H9 (cell line): ENCODE data around the gene NALCN. TPM values are rescaled to one million over a fixed set of nuclear protein-coding genes. Genes with fewer than 3 reads are reported as not detected.

Source experiments
- DNase-seq: peaks from one replicate; pipeline ENCODE4 v3.0.0-alpha.2; 2017
- H2AFZ ChIP-seq: one replicate; pipeline ENCODE4 v1.6.1; 2013; ENCODE audit warnings: mild to moderate bottlenecking, low read length, control low read depth, moderate library complexity
- H2AK5ac ChIP-seq: 2 replicates; pipeline ENCODE4 v1.6.1; 2013; ENCODE audit warnings: low read length, control low read depth, mixed read lengths; ENCODE audit not compliant: insufficient read length
- H2BK120ac ChIP-seq: one replicate; pipeline ENCODE4 v1.6.1; 2013; ENCODE audit warnings: low read depth, mild to moderate bottlenecking, low read length, control low read depth, inconsistent platforms; ENCODE audit not compliant: poor library complexity, severe bottlenecking
- H2BK12ac ChIP-seq: 2 replicates; pipeline ENCODE4 v1.6.1; 2013; ENCODE audit warnings: low read length, control low read depth, mixed read lengths, low read depth; ENCODE audit not compliant: insufficient read length
- H2BK15ac ChIP-seq: 2 replicates; pipeline ENCODE4 v1.6.1; 2013; ENCODE audit warnings: low read depth, low read length, control low read depth
- H2BK20ac ChIP-seq: one replicate; pipeline ENCODE4 v1.6.1; 2013; ENCODE audit warnings: low read depth, mild to moderate bottlenecking, low read length, control low read depth, inconsistent platforms; ENCODE audit not compliant: poor library complexity, severe bottlenecking
- H2BK5ac ChIP-seq: 2 replicates; pipeline ENCODE4 v1.6.1; 2013; ENCODE audit warnings: low read length, control low read depth, mixed read lengths; ENCODE audit not compliant: insufficient read length
- H3K14ac ChIP-seq: 2 replicates; pipeline ENCODE4 v1.6.1; 2013; ENCODE audit warnings: low read length, control low read depth; ENCODE audit not compliant: insufficient read depth
- H3K18ac ChIP-seq: 2 replicates; pipeline ENCODE4 v1.6.1; 2013; ENCODE audit warnings: low read depth, mild to moderate bottlenecking, mixed read lengths, low read length, control low read depth; ENCODE audit not compliant: insufficient read length
- H3K23ac ChIP-seq: 2 replicates; pipeline ENCODE4 v1.6.1; 2013; ENCODE audit warnings: low read length, control low read depth, mixed read lengths, low read depth; ENCODE audit not compliant: insufficient read length
- H3K23me2 ChIP-seq: 2 replicates; pipeline ENCODE4 v1.6.1; 2013; ENCODE audit warnings: low read depth, mild to moderate bottlenecking, mixed read lengths, low read length, control low read depth; ENCODE audit not compliant: insufficient read length, poor library complexity, severe bottlenecking
- H3K27ac ChIP-seq: 2 replicates; pipeline ENCODE4 v1.5.1; 2013; ENCODE audit warnings: low read length, control low read depth, mixed read lengths, low read depth; ENCODE audit not compliant: insufficient read length
- H3K27me3 ChIP-seq: 2 replicates; pipeline ENCODE4 v1.6.1; 2013; ENCODE audit warnings: low read length, control low read depth, inconsistent platforms; ENCODE audit not compliant: insufficient read depth
- H3K4ac ChIP-seq: 2 replicates; pipeline ENCODE4 v1.6.1; 2013; ENCODE audit warnings: low read depth, mild to moderate bottlenecking, control low read depth, inconsistent platforms, low read length, moderate library complexity
- H3K4me1 ChIP-seq: 2 replicates; pipeline ENCODE4 v1.6.1; 2013; ENCODE audit warnings: low read length, control low read depth, inconsistent platforms; ENCODE audit not compliant: insufficient read depth
- H3K4me2 ChIP-seq: 2 replicates; pipeline ENCODE4 v1.6.1; 2013; ENCODE audit warnings: low read length, control low read depth, mixed read lengths; ENCODE audit not compliant: insufficient read length, insufficient read depth
- H3K56ac ChIP-seq: 2 replicates; pipeline ENCODE4 v1.6.1; 2013; ENCODE audit warnings: low read depth, mild to moderate bottlenecking, mixed read lengths, low read length, control low read depth; ENCODE audit not compliant: insufficient read length
- H3K79me1 ChIP-seq: 2 replicates; pipeline ENCODE4 v1.6.1; 2013; ENCODE audit warnings: low read depth, mild to moderate bottlenecking, moderate library complexity, low read length, control low read depth, inconsistent platforms; ENCODE audit not compliant: insufficient read depth, poor library complexity, severe bottlenecking
- H3K79me2 ChIP-seq: 2 replicates; pipeline ENCODE4 v1.6.1; 2013; ENCODE audit warnings: low read length, control low read depth, inconsistent platforms; ENCODE audit not compliant: insufficient read depth
- H3K9ac ChIP-seq: 2 replicates; pipeline ENCODE4 v1.6.1; 2013; ENCODE audit warnings: low read length, control low read depth, mixed read lengths; ENCODE audit not compliant: insufficient read length; ENCODE audit errors: extremely low read depth
- H3K9me3 ChIP-seq: one replicate; pipeline ENCODE4 v1.6.1; 2013; ENCODE audit warnings: low read depth, low read length, inconsistent platforms; ENCODE audit not compliant: control insufficient read depth
- H3T11ph ChIP-seq: one replicate; pipeline ENCODE4 v1.6.1; 2013; ENCODE audit warnings: mild to moderate bottlenecking, low read length, control low read depth, inconsistent platforms
- H4K20me1 ChIP-seq: one replicate; pipeline ENCODE4 v1.6.1; 2013; ENCODE audit not compliant: control insufficient read depth, insufficient read length, insufficient read depth
- H4K5ac ChIP-seq: 2 replicates; pipeline ENCODE4 v1.6.1; 2013; ENCODE audit warnings: low read depth, mild to moderate bottlenecking, mixed read lengths, low read length, control low read depth; ENCODE audit not compliant: insufficient read length
- H4K8ac ChIP-seq: replicated peaks from 2 replicates; pipeline ENCODE4 v1.6.1; 2013; ENCODE audit warnings: low read length, control low read depth, mixed read lengths, low read depth; ENCODE audit not compliant: insufficient read length
- H4K91ac ChIP-seq: 2 replicates; pipeline ENCODE4 v1.6.1; 2013; ENCODE audit warnings: low read depth, mild to moderate bottlenecking, moderate library complexity, mixed read lengths, low read length, control low read depth; ENCODE audit not compliant: insufficient read length
- H3K27ac Mint-ChIP-seq, 3 experiments: 2 replicates in 2 of 3; 3 replicates in 1 of 3; pipeline ENCODE4 v1.8.0; 2020 to 2021; ENCODE audit warnings: mixed read lengths in 3 of 3, mild to moderate bottlenecking in 1 of 3, moderate library complexity in 1 of 3
- H3K27me3 Mint-ChIP-seq: 2 replicates; pipeline ENCODE4 v1.8.0; 2021; ENCODE audit warnings: low read depth, mild to moderate bottlenecking, moderate library complexity, mixed read lengths
- H3K36me3 Mint-ChIP-seq, 3 experiments: 2 replicates in 2 of 3; 3 replicates in 1 of 3; pipeline ENCODE4 v1.8.0; 2020 to 2021; ENCODE audit warnings: low read depth in 3 of 3, mixed read lengths in 3 of 3; ENCODE audit not compliant: insufficient read depth in 1 of 3
- H3K4me1 Mint-ChIP-seq, 2 experiments: 2 replicates each; pipeline ENCODE4 v1.8.0; 2020; ENCODE audit warnings: mixed read lengths in 2 of 2
- H3K4me3 Mint-ChIP-seq, 2 experiments: 2 replicates in 1 of 2; 3 replicates in 1 of 2; pipeline ENCODE4 v1.8.0; 2020 to 2021; ENCODE audit warnings: mild to moderate bottlenecking in 2 of 2, mixed read lengths in 2 of 2, moderate library complexity in 1 of 2
- H3K9me3 Mint-ChIP-seq, 2 experiments: 2 replicates in 1 of 2; 3 replicates in 1 of 2; pipeline ENCODE4 v1.8.0; 2020; ENCODE audit warnings: mild to moderate bottlenecking in 2 of 2, mixed read lengths in 2 of 2, moderate library complexity in 1 of 2
- CTCF ChIP-seq: fragments of 200-600 bp; sonication (generic); conservative IDR thresholded peaks from 3 replicates; pipeline ENCODE4 v1.8.0; 2021; ENCODE audit warnings: antibody characterized with exemption, mild to moderate bottlenecking
- WGBS: extraction: QIAGEN DNeasy Blood & Tissue Kit; methylation state at CpG from one replicate; pipeline ENCODE4 v1.1.7; 2013; ENCODE audit warnings: missing lambda C conversion rate, low lambda C conversion rate, mixed read lengths; ENCODE audit not compliant: insufficient read length; ENCODE audit errors: extremely low coverage; 5-methylcytosine and 5-hydroxymethylcytosine counted together
- total RNA-seq: library from RNA; stranded (reverse); gene quantifications from 2 replicates; pipeline ENCODE4 v1.2.1, GENCODE V29; 2021

The NALCN gene
- total RNA-seq, 1 experiment from 2014 or later: 0.09 TPM

- H3K4me1 ChIP-seq: no peaks in the 10 kb centered on the region
These were observed 115.8 kb downstream of the NALCN start for GRCh38 chr13:101300531-101300930.

More at GRCh38 chr13:101300531-101300930, 115.8 kb downstream of the NALCN start:
- Histone ChIP-seq H3K4me2 (no peak overlapping the region), H4K8ac (no peak overlapping the region), H3K23me2 (no peaks in the 10 kb centered on the region), H2BK20ac (no peak overlapping the region), H3K79me1 (no peaks in the 10 kb centered on the region), H3K9ac (no peak overlapping the region), H4K20me1 (no peaks in the 10 kb centered on the region), H3T11ph (no peak overlapping the region), H3K18ac (no peak overlapping the region), H2BK12ac (no peak overlapping the region), H4K5ac (no peak overlapping the region), H3K27ac (no peak overlapping the region), H3K4ac (no peak overlapping the region), H2AFZ (no peak overlapping the region), H3K9me3 (no peaks in the 10 kb centered on the region), H3K79me2 (no peaks in the 10 kb centered on the region), H3K14ac (no peak overlapping the region), H3K56ac (no peak overlapping the region), H4K91ac (no peak overlapping the region), H2BK120ac (no peak overlapping the region), H3K23ac (no peak overlapping the region), H3K27me3 (no peaks in the 10 kb centered on the region), H2BK5ac (no peak overlapping the region), H2AK5ac (no peak overlapping the region), H2BK15ac (no peak overlapping the region)
- TF ChIP-seq CTCF: no peak
- no peak overlapping the region for H3K27ac Mint-ChIP-seq
- H3K4me1 Mint-ChIP-seq: no peaks in the 10 kb centered on the region
- DNase-seq: no peak
- no peaks in the 10 kb centered on the region for H3K9me3 Mint-ChIP-seq
- H3K4me3 Mint-ChIP-seq: no peak overlapping the region
- no peaks in the 10 kb centered on the region for H3K36me3 Mint-ChIP-seq
- WGBS: no CpG with 5 or more reads among the region's 2 CpGs
- H3K27me3 Mint-ChIP-seq: no peaks in the 10 kb centered on the region
